ENCODE measurements around the gene PIPOX.

The PIPOX gene

GRCh38 chr17:29042679-29043538 is at the start of gene PIPOX:
Gene PIPOX, plus strand, starts transcription at chr17:29043141. Its CDS starts 85 bp downstream, at chr17:29043226.
- DNase-seq (ENCODE audit: low read depth) = peak; percentile 77

GRCh38 chr17:28993645-28994426 is 49.1 kb upstream of the PIPOX start:
- DNase-seq (ENCODE audit: low read depth) = no peak

GRCh38 chr17:28996554-28997096 is 46.3 kb upstream of the PIPOX start:
- no peak for DNase-seq (ENCODE audit: low read depth)

GRCh38 chr17:28997806-28998205 is 45.1 kb upstream of the PIPOX start:
- DNase-seq (ENCODE audit: low read depth) = no peak

DNA sequence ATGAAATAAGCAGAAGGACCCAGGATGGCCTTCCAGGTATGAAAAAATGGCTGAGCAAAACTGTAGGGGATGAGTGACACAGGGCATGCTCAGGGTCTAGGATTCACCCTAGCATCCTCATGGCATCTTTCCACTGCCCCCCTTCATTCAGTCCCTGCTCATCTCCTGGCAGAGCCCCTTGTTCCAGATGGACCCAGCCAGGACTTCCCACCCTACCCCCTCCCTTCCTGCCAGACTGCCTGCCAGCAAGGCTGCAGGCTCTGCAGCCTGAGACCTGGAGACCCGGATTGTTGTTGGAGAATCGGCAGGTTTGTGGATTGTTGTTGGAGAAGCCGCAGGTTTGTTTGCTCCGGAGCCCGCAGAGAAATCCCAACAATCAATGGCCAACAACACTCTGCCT is 43.7 kb upstream of the PIPOX start:
- no peak for DNase-seq (ENCODE audit: low read depth)

- no peak for DNase-seq (ENCODE audit: low read depth)
These were observed 42.0 kb upstream of the PIPOX start for GRCh38 chr17:29000973-29001372.

GRCh38 chr17:29002811-29003210 is 40.1 kb upstream of the PIPOX start:
- DNase-seq (ENCODE audit: low read depth) = no peak

DNA sequence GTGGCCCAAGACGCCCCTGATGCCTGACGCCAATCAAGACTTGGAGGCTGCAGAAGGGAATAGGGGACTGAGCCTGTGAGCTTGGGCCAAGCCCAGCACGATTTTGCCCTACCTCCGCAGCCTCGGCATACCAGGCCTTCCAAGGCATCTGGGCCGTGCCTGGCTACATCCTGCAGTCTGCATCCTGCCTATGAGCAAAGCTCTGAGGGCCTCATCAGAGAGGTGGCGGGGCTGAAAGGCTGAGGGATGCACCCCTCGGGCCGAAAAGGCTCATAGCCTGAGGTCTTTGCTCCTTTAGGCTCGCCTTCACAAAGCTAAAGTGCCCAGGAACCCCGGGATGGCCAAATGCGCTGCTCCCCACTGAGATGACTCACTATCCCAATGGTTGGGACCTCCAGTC is 39.7 kb upstream of the PIPOX start:
- no peak for DNase-seq (ENCODE audit: low read depth)

GRCh38 chr17:29004081-29004692 is 38.8 kb upstream of the PIPOX start:
- DNase-seq (ENCODE audit: low read depth) = peak; percentile 37

DNA sequence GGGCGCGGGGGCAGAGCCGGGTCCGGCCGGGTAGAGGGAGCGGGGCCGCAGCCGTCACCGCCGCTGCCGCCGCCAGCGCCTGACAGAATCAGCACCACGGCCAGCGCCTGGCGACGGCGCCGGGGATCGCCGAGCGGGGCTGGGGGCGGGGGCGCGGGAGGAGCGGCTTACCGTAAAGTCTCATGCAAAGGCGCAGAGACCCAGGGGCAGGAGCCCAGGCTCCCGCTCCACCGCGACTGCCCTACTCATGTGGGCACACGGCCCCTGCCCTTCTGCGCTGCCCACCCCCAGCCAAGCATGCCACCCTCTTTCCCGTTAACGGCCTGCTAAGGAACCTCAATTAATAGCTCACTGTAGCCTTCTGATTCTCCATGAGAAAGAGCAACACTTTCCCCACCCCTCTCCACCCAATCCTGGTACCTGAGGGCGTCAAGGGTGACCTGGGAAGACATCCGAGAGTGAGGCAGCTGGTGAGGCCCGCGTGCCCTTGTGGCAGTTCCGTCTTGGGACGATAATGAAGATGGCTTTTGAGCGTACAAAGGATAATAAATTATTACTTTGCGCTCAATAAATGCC is 36.9 kb upstream of the PIPOX start, which contains the start of gene SEZ6:
Gene SEZ6, minus strand, starts transcription at position 98 of the 576 bp plus-strand sequence. CDS start 164 bp downstream, outside the sequence.
- DNase-seq (ENCODE audit: low read depth) = peak; percentile 56

GRCh38 chr17:29007456-29007855 is 35.5 kb upstream of the PIPOX start:
- no peak for DNase-seq (ENCODE audit: low read depth)

GRCh38 chr17:29007860-29008455 is 35.0 kb upstream of the PIPOX start:
- peak; percentile 86 for DNase-seq (ENCODE audit: low read depth)

DNA sequence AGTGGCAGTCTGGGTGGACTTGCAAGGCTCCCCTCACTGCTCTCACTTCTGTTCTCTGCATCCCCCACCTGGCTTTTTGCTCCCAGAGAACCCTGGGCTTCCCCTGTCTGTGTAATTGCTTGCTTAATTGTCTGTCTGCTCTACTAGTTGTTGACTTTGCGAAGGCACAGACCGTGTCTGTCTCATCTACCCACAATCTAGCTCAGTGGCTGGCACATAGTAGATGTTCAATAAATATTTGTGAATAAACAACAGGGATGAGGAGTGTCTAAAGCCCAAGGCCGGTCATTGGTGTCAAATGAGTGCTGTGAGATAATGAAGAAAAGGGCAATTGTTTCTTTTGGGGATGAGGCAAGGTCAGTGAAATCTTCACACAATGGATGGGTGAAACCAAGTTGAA is 34.4 kb upstream of the PIPOX start:
- no peak for DNase-seq (ENCODE audit: low read depth)

GRCh38 chr17:29010129-29010528 is 32.8 kb upstream of the PIPOX start:
- no peak for DNase-seq (ENCODE audit: low read depth)

DNA sequence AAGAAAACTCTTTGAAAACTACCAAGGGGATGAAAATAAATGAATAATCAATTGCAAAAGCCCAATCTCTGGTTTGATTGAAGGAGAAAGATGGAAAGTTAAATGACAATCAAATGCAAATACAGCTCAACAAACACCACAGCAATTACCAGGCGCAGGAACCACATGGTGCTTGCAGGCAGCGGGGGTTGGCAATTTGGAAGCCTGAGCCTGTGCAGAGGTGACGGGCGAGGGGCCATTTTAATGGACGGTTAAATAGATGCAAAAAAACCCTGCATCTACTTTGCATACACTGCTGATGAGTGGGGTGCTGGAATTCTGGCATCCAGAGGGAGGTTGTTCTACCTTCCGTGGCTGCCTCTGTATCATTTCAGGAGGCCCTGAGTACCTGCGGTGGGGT is 32.4 kb upstream of the PIPOX start:
- DNase-seq (ENCODE audit: low read depth) = no peak

DNA sequence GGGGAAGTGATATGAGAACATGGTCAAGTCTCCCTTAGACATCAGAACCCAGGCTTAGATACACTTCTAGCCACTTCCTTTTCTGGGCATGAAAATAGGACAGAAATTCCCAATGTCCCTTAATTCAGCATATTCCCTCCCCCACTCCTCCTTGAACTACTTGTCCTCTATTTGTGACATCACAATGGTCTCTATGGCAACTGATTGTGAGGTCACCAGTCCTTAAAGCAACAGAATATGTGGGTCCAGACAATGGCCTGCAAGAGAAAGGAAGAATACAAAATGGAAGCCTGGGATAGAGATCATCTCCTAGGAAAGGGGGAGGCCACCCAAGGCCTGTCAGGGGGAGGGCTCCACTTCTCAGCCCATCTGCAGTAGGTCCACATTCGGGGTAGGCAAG is 30.4 kb upstream of the PIPOX start:
- peak; percentile 12 for DNase-seq (ENCODE audit: low read depth)

GRCh38 chr17:29014716-29015115 is 28.2 kb upstream of the PIPOX start:
- DNase-seq (ENCODE audit: low read depth) = no peak

- DNase-seq (ENCODE audit: low read depth) = no peak
These were observed 26.4 kb upstream of the PIPOX start for GRCh38 chr17:29016345-29017210.

DNA sequence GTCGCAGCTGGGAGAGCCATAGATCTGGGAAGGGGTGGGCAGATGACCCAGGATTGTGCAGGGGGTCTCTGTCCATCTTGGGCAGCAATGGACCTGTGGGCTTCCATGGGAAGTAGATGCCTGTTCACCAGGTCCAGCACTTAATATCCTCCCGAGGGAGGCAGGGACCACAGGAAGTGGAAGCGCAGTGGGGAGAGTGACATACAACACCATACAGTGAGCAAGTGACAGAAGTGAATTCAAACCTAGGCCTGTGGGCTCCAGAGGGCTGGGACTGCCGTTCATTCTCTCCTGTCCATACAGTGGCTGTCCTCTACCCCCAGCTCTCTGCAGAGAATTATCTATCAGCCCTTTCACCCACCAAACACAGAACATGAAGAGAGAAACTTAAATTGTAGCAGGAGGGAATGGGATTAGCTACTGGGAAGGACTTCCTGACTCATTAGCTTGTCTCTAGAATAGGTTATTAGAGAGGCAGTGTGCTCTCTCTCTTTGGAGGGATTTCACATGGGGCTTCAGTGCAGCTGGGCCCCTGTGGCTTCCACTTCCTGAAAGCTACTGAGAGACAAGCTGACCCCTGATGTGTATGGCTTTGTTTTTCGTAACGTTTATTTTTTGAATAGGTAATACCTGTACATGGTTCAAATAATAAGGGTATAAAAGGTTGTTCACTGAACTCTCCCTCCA is 24.0 kb upstream of the PIPOX start:
- DNase-seq (ENCODE audit: low read depth) = no peak
